Measurements from ENCODE around the gene CCDC201.

CCDC201 gene

DNA sequence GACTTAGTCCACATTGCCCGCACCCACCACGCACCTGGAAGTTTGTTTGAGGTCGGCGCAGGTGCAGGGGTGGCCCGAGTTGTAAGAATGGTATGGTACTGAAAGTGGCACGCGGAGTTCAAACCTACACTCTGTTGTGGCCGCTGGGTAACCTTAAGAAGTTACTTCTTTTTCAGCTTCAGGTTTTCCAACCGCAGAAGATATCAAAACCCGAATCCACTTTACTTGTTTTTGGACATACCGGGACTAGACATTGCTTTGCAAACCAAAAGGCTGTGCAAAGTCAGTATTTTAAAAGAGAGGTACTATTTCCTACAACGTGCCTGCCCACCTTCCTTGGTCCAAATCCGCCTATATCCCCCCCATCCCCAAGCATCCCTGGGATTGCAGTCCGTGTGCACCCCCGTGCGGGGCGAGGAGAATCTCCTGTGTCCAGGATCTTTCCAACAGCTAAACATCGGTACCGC lies 47.1 kb upstream of the CCDC201 start:
- peak overlapping the region; percentile 97 for H3K4ac ChIP-seq (ENCODE audit: low read depth, low read length)
- no peak for DNase-seq
- peak overlapping the region; percentile 59 for H3K18ac ChIP-seq (ENCODE audit: low read length)
- no CpG with 5 or more reads among the region's 19 CpGs for WGBS (ENCODE audit: extremely low coverage, insufficient coverage, insufficient read length)
- H2BK12ac ChIP-seq (ENCODE audit: low read length), result no peak overlapping the region
- H3K4me3 ChIP-seq (ENCODE audit: low read depth, low read length), result peak overlapping the region; percentile 98
- H3K27me3 ChIP-seq (ENCODE audit: insufficient read depth, low read length), result no peaks in the 10 kb centered on the region
- H3K14ac ChIP-seq (ENCODE audit: low read length), result peak overlapping the region; percentile 75
- peak overlapping the region; percentile 52 for H4K8ac ChIP-seq (ENCODE audit: low read depth, low read length)
- no peaks in the 10 kb centered on the region for H3K9me3 ChIP-seq (ENCODE audit: insufficient read depth, low read depth, low read length)
- H3K9ac ChIP-seq (ENCODE audit: low read length), result peak overlapping the region; percentile 98
- H2BK5ac ChIP-seq (ENCODE audit: low read depth, low read length, poor library complexity), result peak overlapping the region; percentile 77
- peak overlapping the region; percentile 23 for H2BK120ac ChIP-seq (ENCODE audit: insufficient read depth, low read length, poor library complexity)
- peak overlapping the region; percentile 92 for H3K27ac ChIP-seq (ENCODE audit: low read depth, low read length)
- H3K23ac ChIP-seq (ENCODE audit: low read length), result no peak overlapping the region
- H2AK5ac ChIP-seq (ENCODE audit: low read length), result no peak overlapping the region
- peaks cover 29% of the 10 kb centered on the region for H3K79me2 ChIP-seq (ENCODE audit: control insufficient read depth, insufficient read depth, low read length, poor library complexity)
- H2AFZ ChIP-seq (ENCODE audit: insufficient read depth, low read length, poor library complexity), result no peak overlapping the region
- peaks cover 9 to 27% of the 10 kb centered on the region in 2 experiments for H3K4me1 ChIP-seq (ENCODE audit: control insufficient read depth in 1 of 2, insufficient read depth in 2 of 2, low read length in 2 of 2)
- peaks cover 38 to 44% of the 10 kb centered on the region in 2 experiments for H3K36me3 ChIP-seq (ENCODE audit: control insufficient read depth in 1 of 2, insufficient read depth in 2 of 2, low read length in 2 of 2)
- H4K12ac ChIP-seq (ENCODE audit: low read depth, low read length), result no peak overlapping the region
- peak overlapping the region; percentile 29 for H4K91ac ChIP-seq (ENCODE audit: low read depth, low read length)
- peaks cover 42% of the 10 kb centered on the region for H3K79me1 ChIP-seq (ENCODE audit: low read length)
- peak overlapping the region; percentile 76 for H3K4me2 ChIP-seq (ENCODE audit: low read length)

DNA sequence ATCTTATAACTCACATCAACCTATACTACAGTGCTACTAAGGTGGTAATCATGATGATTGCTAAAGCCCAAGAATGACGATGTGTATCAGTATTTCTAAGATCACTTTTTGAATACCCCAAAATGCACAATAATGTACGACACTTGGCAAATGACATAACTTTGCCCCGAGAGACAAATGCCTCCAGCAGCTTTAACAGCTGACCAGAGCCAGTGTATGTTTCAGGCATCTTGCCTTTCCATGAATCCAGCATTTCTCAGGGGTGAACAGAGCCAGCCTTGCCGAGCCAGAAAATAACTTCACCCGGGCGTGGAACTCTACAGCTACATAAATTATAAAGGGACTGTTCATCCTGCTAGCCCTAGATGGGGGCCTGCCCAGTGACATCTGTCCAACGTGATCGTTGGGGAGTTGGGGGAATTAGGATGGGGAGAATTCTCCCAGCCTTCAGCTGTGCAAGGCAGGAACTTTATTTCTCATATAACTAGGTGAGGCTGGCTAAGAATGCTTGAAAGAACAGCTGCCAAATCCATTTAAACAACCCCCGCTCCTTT lies 46.4 kb upstream of the CCDC201 start:
- peak overlapping the region; percentile 92 for H3K27ac ChIP-seq (ENCODE audit: low read depth, low read length)
- H3K4me2 ChIP-seq (ENCODE audit: low read length), result peak overlapping the region; percentile 76
- peaks cover 4 to 22% of the 10 kb centered on the region in 2 experiments for H3K4me1 ChIP-seq (ENCODE audit: control insufficient read depth in 1 of 2, insufficient read depth in 2 of 2, low read length in 2 of 2)
- H3K79me1 ChIP-seq (ENCODE audit: low read length), result peaks cover 35% of the 10 kb centered on the region
- no peak overlapping the region for H2AK5ac ChIP-seq (ENCODE audit: low read length)
- no peaks in the 10 kb centered on the region for H3K9me3 ChIP-seq (ENCODE audit: insufficient read depth, low read depth, low read length)
- H2BK5ac ChIP-seq (ENCODE audit: low read depth, low read length, poor library complexity), result peak overlapping the region; percentile 10
- H3K4ac ChIP-seq (ENCODE audit: low read depth, low read length), result peak overlapping the region; percentile 94
- WGBS (ENCODE audit: extremely low coverage, insufficient coverage, insufficient read length), result no CpG with 5 or more reads among the region's 9 CpGs
- H4K91ac ChIP-seq (ENCODE audit: low read depth, low read length), result no peak overlapping the region
- peaks cover 45 to 52% of the 10 kb centered on the region in 2 experiments for H3K36me3 ChIP-seq (ENCODE audit: control insufficient read depth in 1 of 2, insufficient read depth in 2 of 2, low read length in 2 of 2)
- H3K9ac ChIP-seq (ENCODE audit: low read length), result peak overlapping the region; percentile 98
- H3K18ac ChIP-seq (ENCODE audit: low read length), result no peak overlapping the region
- peak overlapping the region; percentile 98 for H3K4me3 ChIP-seq (ENCODE audit: low read depth, low read length)
- no peak overlapping the region for H4K8ac ChIP-seq (ENCODE audit: low read depth, low read length)
- peak overlapping the region; percentile 6 for H2BK120ac ChIP-seq (ENCODE audit: insufficient read depth, low read length, poor library complexity)
- no peak overlapping the region for H2BK12ac ChIP-seq (ENCODE audit: low read length)
- H2AFZ ChIP-seq (ENCODE audit: insufficient read depth, low read length, poor library complexity), result no peak overlapping the region
- no peak for DNase-seq
- peaks cover 29% of the 10 kb centered on the region for H3K79me2 ChIP-seq (ENCODE audit: control insufficient read depth, insufficient read depth, low read length, poor library complexity)
- H3K23ac ChIP-seq (ENCODE audit: low read length), result no peak overlapping the region
- no peak overlapping the region for H4K12ac ChIP-seq (ENCODE audit: low read depth, low read length)
- no peaks in the 10 kb centered on the region for H3K27me3 ChIP-seq (ENCODE audit: insufficient read depth, low read length)
- H3K14ac ChIP-seq (ENCODE audit: low read length), result no peak overlapping the region

DNA sequence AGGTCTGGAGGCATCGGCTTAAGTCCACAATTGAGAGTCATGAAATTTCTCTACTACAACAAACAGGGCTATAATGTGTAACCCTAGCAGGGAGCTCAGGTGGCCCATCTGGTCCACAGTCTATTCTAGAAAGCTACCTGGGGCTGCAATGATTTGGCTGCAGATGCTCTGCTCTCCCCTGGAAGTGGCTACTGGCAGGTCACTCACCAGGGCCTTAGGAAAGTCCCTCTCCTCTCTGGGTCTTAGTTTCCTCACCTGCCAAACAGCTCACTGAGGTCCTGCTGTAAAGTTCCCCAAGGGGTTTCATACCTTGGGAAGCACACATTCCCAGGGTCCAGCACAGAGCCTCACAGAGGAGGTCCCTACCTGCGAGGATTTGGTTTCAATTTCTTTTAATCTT lies 45.7 kb upstream of the CCDC201 start:
- Histone ChIP-seq H2BK12ac (ENCODE audit: low read length) (no peak overlapping the region), H3K79me2 (ENCODE audit: control insufficient read depth, insufficient read depth, low read length, poor library complexity) (peaks cover 29% of the 10 kb centered on the region), H3K27me3 (ENCODE audit: insufficient read depth, low read length) (no peaks in the 10 kb centered on the region), H2AK5ac (ENCODE audit: low read length) (no peak overlapping the region), H4K8ac (ENCODE audit: low read depth, low read length) (no peak overlapping the region), H2BK5ac (ENCODE audit: low read depth, low read length, poor library complexity) (peak overlapping the region; percentile 53), H4K91ac (ENCODE audit: low read depth, low read length) (no peak overlapping the region), H3K18ac (ENCODE audit: low read length) (peak overlapping the region; percentile 53), H3K9ac (ENCODE audit: low read length) (peak overlapping the region; percentile 91), H2AFZ (ENCODE audit: insufficient read depth, low read length, poor library complexity) (no peak overlapping the region), H3K36me3 (ENCODE audit: control insufficient read depth in 1 of 2, insufficient read depth in 2 of 2, low read length in 2 of 2) (peaks cover 47 to 56% of the 10 kb centered on the region in 2 experiments), H4K12ac (ENCODE audit: low read depth, low read length) (no peak overlapping the region), H2BK120ac (ENCODE audit: insufficient read depth, low read length, poor library complexity) (no peak overlapping the region), H3K4me3 (ENCODE audit: low read depth, low read length) (peak overlapping the region; percentile 76), H3K23ac (ENCODE audit: low read length) (no peak overlapping the region), H3K4me2 (ENCODE audit: low read length) (peak overlapping the region; percentile 64), H3K4ac (ENCODE audit: low read depth, low read length) (peak overlapping the region; percentile 60), H3K79me1 (ENCODE audit: low read length) (peaks cover 28% of the 10 kb centered on the region), H3K27ac (ENCODE audit: low read depth, low read length) (peak overlapping the region; percentile 60), H3K9me3 (ENCODE audit: insufficient read depth, low read depth, low read length) (no peaks in the 10 kb centered on the region), H3K14ac (ENCODE audit: low read length) (peak overlapping the region; percentile 35), H3K4me1 (ENCODE audit: control insufficient read depth in 1 of 2, insufficient read depth in 2 of 2, low read length in 2 of 2) (peaks cover 4 to 15% of the 10 kb centered on the region in 2 experiments)
- WGBS (ENCODE audit: extremely low coverage, insufficient coverage, insufficient read length), result no CpG with 5 or more reads among the region's 2 CpGs
- DNase-seq, result no peak

DNA sequence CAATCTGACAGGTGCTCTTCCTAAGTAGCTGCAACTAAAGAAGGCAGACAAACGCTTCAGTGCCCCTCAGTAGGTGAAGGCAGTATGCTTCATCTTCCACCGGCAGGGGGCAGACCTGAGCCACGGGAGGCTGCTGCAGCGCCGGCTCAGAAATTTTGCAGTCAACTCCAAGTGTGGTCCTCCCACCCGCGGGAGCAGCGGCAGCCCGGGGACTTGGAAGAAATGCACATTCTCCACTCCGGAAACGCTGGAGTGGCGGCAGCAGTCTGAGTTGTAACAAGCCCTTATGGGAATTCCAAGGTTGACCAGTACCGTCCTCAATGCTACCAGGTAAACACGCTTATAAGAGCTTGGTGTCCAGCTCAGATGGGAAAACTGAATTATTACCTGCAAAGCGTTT lies 44.8 kb upstream of the CCDC201 start:
- H3K4me2 ChIP-seq (ENCODE audit: low read length), result peak overlapping the region; percentile 64
- H3K4ac ChIP-seq (ENCODE audit: low read depth, low read length), result no peak overlapping the region
- DNase-seq, result peak; percentile 76 to 87
- no peak overlapping the region for H4K8ac ChIP-seq (ENCODE audit: low read depth, low read length)
- H3K36me3 ChIP-seq (ENCODE audit: control insufficient read depth in 1 of 2, insufficient read depth in 2 of 2, low read length in 2 of 2), result peaks cover 54 to 64% of the 10 kb centered on the region in 2 experiments
- no peak overlapping the region for H2AFZ ChIP-seq (ENCODE audit: insufficient read depth, low read length, poor library complexity)
- H2BK12ac ChIP-seq (ENCODE audit: low read length), result no peak overlapping the region
- no peak overlapping the region for H3K14ac ChIP-seq (ENCODE audit: low read length)
- peak overlapping the region; percentile 60 for H3K27ac ChIP-seq (ENCODE audit: low read depth, low read length)
- no peaks in the 10 kb centered on the region for H3K27me3 ChIP-seq (ENCODE audit: insufficient read depth, low read length)
- H4K91ac ChIP-seq (ENCODE audit: low read depth, low read length), result no peak overlapping the region
- no peak overlapping the region for H2BK120ac ChIP-seq (ENCODE audit: insufficient read depth, low read length, poor library complexity)
- no peak overlapping the region for H3K23ac ChIP-seq (ENCODE audit: low read length)
- H3K4me1 ChIP-seq (ENCODE audit: control insufficient read depth in 1 of 2, insufficient read depth in 2 of 2, low read length in 2 of 2), result peaks cover 4 to 11% of the 10 kb centered on the region in 2 experiments
- H2BK5ac ChIP-seq (ENCODE audit: low read depth, low read length, poor library complexity), result no peak overlapping the region
- H3K9me3 ChIP-seq (ENCODE audit: insufficient read depth, low read depth, low read length), result no peaks in the 10 kb centered on the region
- no CpG with 5 or more reads among the region's 15 CpGs for WGBS (ENCODE audit: extremely low coverage, insufficient coverage, insufficient read length)
- H3K79me1 ChIP-seq (ENCODE audit: low read length), result peaks cover 24% of the 10 kb centered on the region
- H3K4me3 ChIP-seq (ENCODE audit: low read depth, low read length), result peak overlapping the region; percentile 63
- no peak overlapping the region for H4K12ac ChIP-seq (ENCODE audit: low read depth, low read length)
- no peak overlapping the region for H3K18ac ChIP-seq (ENCODE audit: low read length)
- no peak overlapping the region for H2AK5ac ChIP-seq (ENCODE audit: low read length)
- peaks cover 27% of the 10 kb centered on the region for H3K79me2 ChIP-seq (ENCODE audit: control insufficient read depth, insufficient read depth, low read length, poor library complexity)
- H3K9ac ChIP-seq (ENCODE audit: low read length), result peak overlapping the region; percentile 51

All from trophoblast cell (in vitro differentiated cells and primary cell).